MCF 10A (cell line): ENCODE results near the gene PDPR. TPM values are rescaled to one million over a fixed set of nuclear protein-coding genes. Genes with fewer than 3 reads are reported as not detected.
"Not testable (repeated sequence)": the region's sequence is repeated elsewhere in the genome, so short reads cannot be mapped to it uniquely, and the experiment has no call there.

ENCODE experiments used
- BruUV-seq: library from RNA; stranded (reverse); fragments of 400-500 nt; replicated peaks from 2 replicates; lab custom pipeline; 2021; lab: Mats Ljungman, UMichigan
- CTCF ChIA-PET: fragments of 300-600 bp; sonication (Branson Sonifier 250); formaldehyde crosslinking; extraction: SDS; loops from one replicate; lab custom pipeline; 2021; ENCODE audit warnings: antibody characterized with exemption, inconsistent platforms; lab: Yijun Ruan, JAX
- POLR2A ChIA-PET: fragments of 300-600, 350-650 bp; sonication (Branson Sonifier 250); formaldehyde crosslinking; extraction: SDS; loops from one replicate; lab custom pipeline; 2020; ENCODE audit warnings: antibody characterized with exemption, inconsistent platforms; lab: Yijun Ruan, JAX
- DNase-seq: peaks from one replicate; pipeline ENCODE4 v3.0.0-alpha.2; 2018; ENCODE audit not compliant: unreplicated experiment
- H3K27ac Mint-ChIP-seq: one replicate; pipeline ENCODE4 v1.8.0; 2022; ENCODE audit warnings: mild to moderate bottlenecking, low read depth, mixed read lengths; ENCODE audit not compliant: unreplicated experiment
- H3K27me3 Mint-ChIP-seq: one replicate; pipeline ENCODE4 v1.8.0; 2022; ENCODE audit warnings: mixed read lengths; ENCODE audit not compliant: insufficient read depth, unreplicated experiment
- H3K36me3 Mint-ChIP-seq: one replicate; pipeline ENCODE4 v1.8.0; 2022; ENCODE audit warnings: mild to moderate bottlenecking, moderate library complexity, mixed read lengths; ENCODE audit not compliant: insufficient read depth, unreplicated experiment
- H3K4me1 Mint-ChIP-seq: one replicate; pipeline ENCODE4 v1.8.0; 2022; ENCODE audit warnings: mixed read lengths; ENCODE audit not compliant: insufficient read depth, unreplicated experiment
- H3K4me3 Mint-ChIP-seq: one replicate; pipeline ENCODE4 v1.8.0; 2022; ENCODE audit warnings: mild to moderate bottlenecking, moderate library complexity, mixed read lengths; ENCODE audit not compliant: unreplicated experiment
- H3K9me3 Mint-ChIP-seq: one replicate; pipeline ENCODE4 v1.8.0; 2022; ENCODE audit warnings: mixed read lengths; ENCODE audit not compliant: unreplicated experiment
- intact Hi-C: fragments of 100-400 bp; cut with micrococcal nuclease; formaldehyde crosslinking; loops from 2 replicates; pipeline ENCODE4 v1.14.1; 2022
- total RNA-seq: library from RNA; stranded (reverse); gene quantifications from 2 replicates; pipeline ENCODE4 v1.2.3, GENCODE V29; 2022
- TF ChIP-seq, protein P1 (sequence below): fragments of 200-600 bp; IDR thresholded peaks from one replicate; pipeline ENCODE4 v1.8.0; 2022; ENCODE audit warnings: antibody characterized with exemption, mild to moderate bottlenecking; ENCODE audit not compliant: unreplicated experiment

Gene PDPR
- total RNA-seq, 1 experiment from 2014 or later, result 18.8 TPM

DNA sequence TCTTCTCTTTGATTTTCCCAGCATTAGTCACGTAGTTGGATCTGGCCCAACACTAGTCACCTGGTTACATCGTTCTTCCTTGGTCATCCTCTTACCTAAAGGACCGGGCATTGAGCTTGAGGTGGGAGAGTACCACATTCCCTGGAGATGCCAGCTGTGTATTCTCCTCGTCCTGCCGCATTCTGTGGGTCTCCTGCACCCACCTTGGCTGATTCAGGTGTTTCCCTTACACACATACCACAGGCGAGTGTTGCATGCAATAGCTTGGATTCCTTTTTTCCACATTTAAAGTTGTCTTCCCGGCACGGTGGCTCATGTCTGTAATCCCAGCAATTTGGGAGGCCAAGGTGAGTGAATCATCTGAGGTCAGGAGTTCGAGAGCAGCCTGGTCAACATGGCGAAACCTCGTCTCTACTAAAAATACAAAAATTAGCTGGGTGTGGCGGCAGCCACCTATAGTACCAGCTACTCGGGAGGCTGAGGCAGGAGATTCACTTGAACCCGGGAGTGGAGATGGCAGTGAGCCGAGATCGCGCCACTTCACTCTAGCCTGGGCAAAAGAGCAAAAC, 37.9 kb downstream of the PDPR start:
- H3K4me1 Mint-ChIP-seq, result peaks cover 5% of the 10 kb centered on the region
- no peak overlapping the region for H3K27ac Mint-ChIP-seq
- no TSS peak for BruUV-seq
- peak; percentile 53 for DNase-seq
- H3K36me3 Mint-ChIP-seq, result peaks cover 81% of the 10 kb centered on the region
- ChIA-PET CTCF (interaction anchor here (0.6 to 1.8 kb wide), 4 partner anchors 8 to 1881 kb away, joined by 3 to 5 read pairs (median 4); no protein-coding TSS in a partner anchor), POLR2A (interaction anchor here (1.0 kb wide), 1 partner anchor 10 kb away, joined by 3 read pairs; no protein-coding TSS in a partner anchor)
- no peaks in the 10 kb centered on the region for H3K27me3 Mint-ChIP-seq
- intact Hi-C loops, result no loop called here
- TF ChIP-seq, protein P1, sequence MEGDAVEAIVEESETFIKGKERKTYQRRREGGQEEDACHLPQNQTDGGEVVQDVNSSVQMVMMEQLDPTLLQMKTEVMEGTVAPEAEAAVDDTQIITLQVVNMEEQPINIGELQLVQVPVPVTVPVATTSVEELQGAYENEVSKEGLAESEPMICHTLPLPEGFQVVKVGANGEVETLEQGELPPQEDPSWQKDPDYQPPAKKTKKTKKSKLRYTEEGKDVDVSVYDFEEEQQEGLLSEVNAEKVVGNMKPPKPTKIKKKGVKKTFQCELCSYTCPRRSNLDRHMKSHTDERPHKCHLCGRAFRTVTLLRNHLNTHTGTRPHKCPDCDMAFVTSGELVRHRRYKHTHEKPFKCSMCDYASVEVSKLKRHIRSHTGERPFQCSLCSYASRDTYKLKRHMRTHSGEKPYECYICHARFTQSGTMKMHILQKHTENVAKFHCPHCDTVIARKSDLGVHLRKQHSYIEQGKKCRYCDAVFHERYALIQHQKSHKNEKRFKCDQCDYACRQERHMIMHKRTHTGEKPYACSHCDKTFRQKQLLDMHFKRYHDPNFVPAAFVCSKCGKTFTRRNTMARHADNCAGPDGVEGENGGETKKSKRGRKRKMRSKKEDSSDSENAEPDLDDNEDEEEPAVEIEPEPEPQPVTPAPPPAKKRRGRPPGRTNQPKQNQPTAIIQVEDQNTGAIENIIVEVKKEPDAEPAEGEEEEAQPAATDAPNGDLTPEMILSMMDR, result no peak
- no peak overlapping the region for H3K4me3 Mint-ChIP-seq
- H3K9me3 Mint-ChIP-seq, result no peaks in the 10 kb centered on the region

DNA sequence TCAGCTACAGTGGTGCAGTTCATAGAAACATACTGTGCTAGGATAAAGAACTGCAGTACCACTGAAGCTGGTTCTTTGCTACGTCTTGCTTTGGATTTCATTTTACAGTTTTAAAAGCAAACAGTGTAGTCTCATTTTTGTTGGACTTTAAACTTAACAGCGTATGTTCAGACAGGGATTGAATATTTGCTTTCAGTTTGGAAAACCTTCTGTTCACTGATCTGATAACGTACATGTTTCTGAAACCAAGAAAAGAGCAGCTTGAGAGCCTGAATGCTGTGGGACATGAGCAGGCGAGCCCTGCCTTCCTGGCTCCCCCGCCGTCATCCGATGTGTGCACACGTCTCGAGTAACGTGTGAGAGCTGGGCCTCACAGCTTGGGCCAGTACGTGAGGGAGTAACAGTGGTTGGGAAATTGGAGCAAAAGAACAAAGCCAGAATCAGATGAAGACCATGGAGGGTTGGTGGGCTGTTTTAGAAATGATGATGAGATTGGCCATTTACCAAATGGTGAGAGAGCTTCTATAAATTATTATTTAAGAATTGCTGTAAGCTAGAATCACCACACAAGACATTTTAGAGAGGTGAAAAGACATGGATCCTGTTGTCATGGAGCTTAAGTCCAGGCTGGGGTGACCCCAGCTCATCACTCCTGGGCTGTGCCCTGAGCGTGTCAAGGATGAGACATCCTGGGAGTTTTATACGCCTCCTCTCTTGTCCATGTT, 38.6 kb downstream of the PDPR start:
- H3K27ac Mint-ChIP-seq, result no peak overlapping the region
- no TSS peak for BruUV-seq
- DNase-seq, result no peak
- H3K9me3 Mint-ChIP-seq, result no peaks in the 10 kb centered on the region
- POLR2A ChIA-PET, result interaction anchor here (1.0 kb wide), 1 partner anchor 9 kb away, joined by 3 read pairs; no protein-coding TSS in a partner anchor
- intact Hi-C loops, result no loop called here
- TF ChIP-seq, protein P1, result no peak
- peaks cover 5% of the 10 kb centered on the region for H3K4me1 Mint-ChIP-seq
- no peaks in the 10 kb centered on the region for H3K27me3 Mint-ChIP-seq
- peaks cover 74% of the 10 kb centered on the region for H3K36me3 Mint-ChIP-seq
- CTCF ChIA-PET, result interaction anchor here (0.6 to 1.8 kb wide), 4 partner anchors 12 to 1882 kb away, joined by 3 to 5 read pairs (median 4); no protein-coding TSS in a partner anchor
- no peak overlapping the region for H3K4me3 Mint-ChIP-seq

- POLR2A ChIA-PET, result interaction anchor here (0.6 kb wide), 1 partner anchor 22 kb away, joined by 3 read pairs; no protein-coding TSS in a partner anchor
Measured at GRCh38 chr16:70154736-70155135, 40.6 kb downstream of the PDPR start.

GRCh38 chr16:70156207-70156978, 42.3 kb downstream of the PDPR start:
- no TSS peak for BruUV-seq
- no peaks in the 10 kb centered on the region for H3K27me3 Mint-ChIP-seq
- H3K27ac Mint-ChIP-seq, result no peak overlapping the region
- intact Hi-C loops, result no loop called here
- H3K9me3 Mint-ChIP-seq, result no peaks in the 10 kb centered on the region
- H3K36me3 Mint-ChIP-seq, result peaks cover 42% of the 10 kb centered on the region
- H3K4me3 Mint-ChIP-seq, result no peak overlapping the region
- CTCF ChIA-PET, result interaction anchor here (1.0 kb wide), 1 partner anchor 8 kb away, joined by 3 read pairs; no protein-coding TSS in a partner anchor
- TF ChIP-seq, protein P1, result no peak
- peaks cover 8% of the 10 kb centered on the region for H3K4me1 Mint-ChIP-seq
- DNase-seq, result no peak
- POLR2A ChIA-PET, result no interaction called here

More at GRCh38 chr16:70154736-70155135, 40.6 kb downstream of the PDPR start:
- intact Hi-C loops, H3K9me3 Mint-ChIP-seq, H3K4me1 Mint-ChIP-seq, BruUV-seq, H3K27ac Mint-ChIP-seq, H3K4me3 Mint-ChIP-seq, H3K27me3 Mint-ChIP-seq, DNase-seq: not testable (repeated sequence)
- CTCF ChIA-PET, result interaction anchor here (0.7 kb wide), 1 partner anchor 11 kb away, joined by 4 read pairs; no protein-coding TSS in a partner anchor
- peaks cover 55% of the 10 kb centered on the region for H3K36me3 Mint-ChIP-seq
